H1 (cell line): ENCODE data around the gene ALDH1A3. TPM values are rescaled to one million over a fixed set of nuclear protein-coding genes. Genes with fewer than 3 reads are reported as not detected.

Source experiments
- CTCF ChIA-PET: fragments of 300-600 bp; sonication (Branson Sonifier 250); formaldehyde crosslinking; loops from one replicate; lab custom pipeline; 2021; ENCODE audit not compliant: partially characterized antibody; lab: Charles Lee
- POLR2A ChIA-PET: fragments of 300-600 bp; sonication (Branson Sonifier 250); formaldehyde crosslinking; loops from one replicate; lab custom pipeline; 2021; ENCODE audit warnings: inconsistent platforms; ENCODE audit not compliant: partially characterized antibody; lab: Charles Lee
- DNase-seq, 2 experiments: peaks; one replicate each; pipeline versions ENCODE4 v3.0.0 to v3.0.0-alpha.2; 2010 to 2022; ENCODE audit warnings: low spot score in 2 of 2, low read depth in 1 of 2, mixed read lengths in 1 of 2
- FAIRE-seq: peaks from 2 replicates; lab custom pipeline; 2011; peaks lifted over from hg19 to GRCh38; lab: Jason Lieb, UNC
- H2AFZ ChIP-seq: 2 replicates; pipeline ENCODE4 v1.8.1; 2012; ENCODE audit warnings: low read length, inconsistent platforms
- H2AK5ac ChIP-seq: 2 replicates; pipeline ENCODE4 v1.6.1; 2013; ENCODE audit warnings: low read depth, low read length
- H2BK120ac ChIP-seq: replicated peaks from 2 replicates; pipeline ENCODE3; 2013; ENCODE audit warnings: low read depth, low read length, inconsistent platforms
- H2BK12ac ChIP-seq: 2 replicates; pipeline ENCODE4 v1.6.1; 2013; ENCODE audit warnings: low read depth, low read length
- H2BK15ac ChIP-seq: 2 replicates; pipeline ENCODE4 v1.6.1; 2013; ENCODE audit warnings: low read length
- H2BK20ac ChIP-seq: 2 replicates; pipeline ENCODE4 v1.6.1; 2013; ENCODE audit warnings: low read length
- H2BK5ac ChIP-seq: 2 replicates; pipeline ENCODE4 v1.6.1; 2013; ENCODE audit warnings: low read depth, low read length
- H3K14ac ChIP-seq: 2 replicates; pipeline ENCODE4 v1.6.1; 2013; ENCODE audit warnings: inconsistent platforms; ENCODE audit not compliant: insufficient read length
- H3K18ac ChIP-seq: 2 replicates; pipeline ENCODE4 v1.6.1; 2013; ENCODE audit warnings: low read length; ENCODE audit errors: extremely low read depth
- H3K23ac ChIP-seq: 2 replicates; pipeline ENCODE4 v1.6.1; 2013; ENCODE audit warnings: inconsistent platforms; ENCODE audit not compliant: insufficient read length
- H3K23me2 ChIP-seq: 2 replicates; pipeline ENCODE4 v1.6.1; 2013; ENCODE audit warnings: low read depth, low read length
- H3K27ac ChIP-seq: 2 replicates; pipeline ENCODE4 v1.6.1; 2011; ENCODE audit warnings: low read depth, low read length, inconsistent platforms
- H3K27me3 ChIP-seq, 4 experiments: replicated peaks in 1 of 4; 1 replicate in 1 of 4; 2 replicates in 3 of 4; pipeline versions ENCODE4 v1.6.1 to v1.8.1; 2011 to 2013; ENCODE audit warnings: low read length in 3 of 4, mild to moderate bottlenecking in 3 of 4, inconsistent platforms in 2 of 4, mixed read lengths in 2 of 4, moderate library complexity in 1 of 4; ENCODE audit not compliant: control insufficient read depth in 3 of 4, insufficient read depth in 3 of 4; ENCODE audit errors: extremely low read depth in 1 of 4
- H3K36me3 ChIP-seq, 4 experiments: 2 replicates each; pipeline versions ENCODE4 v1.6.1 to v1.8.1; 2011 to 2013; ENCODE audit warnings: mild to moderate bottlenecking in 4 of 4, low read length in 3 of 4, moderate library complexity in 2 of 4, control low read depth in 1 of 4, inconsistent platforms in 1 of 4; ENCODE audit not compliant: insufficient read depth in 4 of 4, control insufficient read depth in 2 of 4
- H3K4ac ChIP-seq: replicated peaks from 2 replicates; pipeline ENCODE3; 2013; ENCODE audit warnings: low read length, low read depth, mixed read lengths, inconsistent platforms; ENCODE audit not compliant: insufficient read length
- H3K4me1 ChIP-seq, 4 experiments: replicated peaks in 1 of 4; 1 replicate in 1 of 4; 2 replicates in 3 of 4; pipeline versions ENCODE4 v1.6.1 to v1.8.1; 2011 to 2013; ENCODE audit warnings: low read length in 3 of 4, inconsistent platforms in 2 of 4, mixed read lengths in 1 of 4; ENCODE audit not compliant: insufficient read depth in 4 of 4, control insufficient read depth in 3 of 4
- H3K4me2 ChIP-seq, 2 experiments: 2 replicates each; pipeline versions ENCODE4 v1.6.1 to v1.8.1; 2011 to 2013; ENCODE audit warnings: low read depth in 2 of 2, low read length in 2 of 2, control low read depth in 1 of 2, inconsistent platforms in 1 of 2, mild to moderate bottlenecking in 1 of 2; ENCODE audit not compliant: insufficient read depth in 1 of 2
- H3K4me3 ChIP-seq, 4 experiments: fragments of 200-600, 300-600 bp in 1 of 4; sonication (generic), shearing (Covaris generic), sonication (Bioruptor Twin) in 1 of 4; 2 replicates each; pipeline versions ENCODE4 v1.5.1 to v1.8.1; 2011 to 2016; ENCODE audit warnings: low read length in 4 of 4, low read depth in 3 of 4, control low read depth in 2 of 4, inconsistent platforms in 2 of 4, mild to moderate bottlenecking in 2 of 4, mixed read lengths in 1 of 4, moderate library complexity in 1 of 4; ENCODE audit not compliant: insufficient read depth in 2 of 4; ENCODE audit errors: extremely low read depth in 1 of 4
- H3K56ac ChIP-seq: replicated peaks from 2 replicates; pipeline ENCODE3; 2013; ENCODE audit warnings: low read depth, mild to moderate bottlenecking, mixed read lengths, low read length, inconsistent platforms; ENCODE audit not compliant: insufficient read length
- H3K79me1 ChIP-seq: 2 replicates; pipeline ENCODE4 v1.6.1; 2013; ENCODE audit warnings: low read depth, low read length, control low read depth
- H3K79me2 ChIP-seq, 2 experiments: 2 replicates each; pipeline versions ENCODE4 v1.6.1 to v1.8.1; 2012 to 2013; ENCODE audit warnings: low read length in 2 of 2, mild to moderate bottlenecking in 2 of 2, inconsistent platforms in 1 of 2; ENCODE audit not compliant: insufficient read depth in 2 of 2, control insufficient read depth in 1 of 2
- H3K9ac ChIP-seq, 4 experiments: replicated peaks in 1 of 4; 1 replicate in 1 of 4; 2 replicates in 3 of 4; pipeline versions ENCODE4 v1.6.1 to v1.8.1; 2011 to 2013; ENCODE audit warnings: low read depth in 3 of 4, low read length in 3 of 4, control low read depth in 2 of 4, mild to moderate bottlenecking in 2 of 4, moderate library complexity in 2 of 4, inconsistent platforms in 1 of 4; ENCODE audit errors: extremely low read depth in 1 of 4
- H3K9me3 ChIP-seq, 2 experiments: 2 replicates each; pipeline versions ENCODE4 v1.6.1 to v1.8.1; 2012 to 2013; ENCODE audit warnings: mild to moderate bottlenecking in 2 of 2, moderate library complexity in 2 of 2, control low read depth in 1 of 2, inconsistent platforms in 1 of 2, low read depth in 1 of 2, low read length in 1 of 2, mixed read lengths in 1 of 2; ENCODE audit not compliant: insufficient read depth in 2 of 2
- H4K20me1 ChIP-seq, 2 experiments: replicated peaks in 1 of 2; 2 replicates each; pipeline versions ENCODE3 to v1.8.1; 2011 to 2013; ENCODE audit warnings: inconsistent platforms in 2 of 2, low read length in 2 of 2, mild to moderate bottlenecking in 1 of 2; ENCODE audit not compliant: insufficient read depth in 2 of 2, control insufficient read depth in 1 of 2
- H4K5ac ChIP-seq: 2 replicates; pipeline ENCODE4 v1.6.1; 2013; ENCODE audit warnings: low read length, low read depth, mixed read lengths, inconsistent platforms; ENCODE audit not compliant: insufficient read length
- H4K8ac ChIP-seq: 2 replicates; pipeline ENCODE4 v1.8.0; 2013; ENCODE audit warnings: mild to moderate bottlenecking, moderate library complexity, low read length, inconsistent platforms; ENCODE audit not compliant: insufficient read depth; ENCODE audit errors: extremely low read depth
- H4K91ac ChIP-seq: replicated peaks from 2 replicates; pipeline ENCODE3; 2013; ENCODE audit warnings: low read length, mixed read lengths, inconsistent platforms; ENCODE audit not compliant: insufficient read length
- ATF2 ChIP-seq: IDR thresholded peaks from 2 replicates; pipeline ENCODE4 v1.6.1; 2012; ENCODE audit warnings: low read length, inconsistent platforms
- BRCA1 ChIP-seq: IDR thresholded peaks from 2 replicates; pipeline ENCODE4 v1.6.1; 2012; ENCODE audit warnings: low read depth, low read length, improper control_type of control experiment
- CHD2 ChIP-seq: IDR thresholded peaks from 2 replicates; pipeline ENCODE4 v1.6.1; 2012; ENCODE audit warnings: low read length, improper control_type of control experiment
- CREB1 ChIP-seq: IDR thresholded peaks from 2 replicates; pipeline ENCODE4 v1.6.1; 2012; ENCODE audit warnings: inconsistent platforms
- EGR1 ChIP-seq: IDR thresholded peaks from 2 replicates; pipeline ENCODE4 v1.6.1; 2011; ENCODE audit warnings: low read depth, low read length, borderline replicate concordance
- HDAC2 ChIP-seq, 2 experiments: fragments of 300-600 bp in 1 of 2; sonication (generic) in 1 of 2; IDR thresholded peaks; 2 replicates each; pipeline ENCODE4 v1.6.1; 2011 to 2012; ENCODE audit warnings: low read depth in 2 of 2, low read length in 2 of 2, mild to moderate bottlenecking in 2 of 2, moderate library complexity in 2 of 2, borderline replicate concordance in 1 of 2, inconsistent platforms in 1 of 2
- JUN ChIP-seq: IDR thresholded peaks from 2 replicates; pipeline ENCODE4 v1.6.1; 2011; ENCODE audit warnings: low read depth, mild to moderate bottlenecking, improper control_type of control experiment, low read length
- NRF1 ChIP-seq: IDR thresholded peaks from 2 replicates; pipeline ENCODE4 v1.6.1; 2011; ENCODE audit warnings: mild to moderate bottlenecking, low read depth, low read length, improper control_type of control experiment
- SAP30 ChIP-seq: fragments of 300-600 bp; sonication (generic); IDR thresholded peaks from 2 replicates; pipeline ENCODE4 v1.7.1; 2012; ENCODE audit warnings: low read length, moderate library complexity, mild to moderate bottlenecking, inconsistent platforms; ENCODE audit not compliant: insufficient read depth, insufficient replicate concordance
- SP1 ChIP-seq: IDR thresholded peaks from 2 replicates; pipeline ENCODE4 v1.6.1; 2011; ENCODE audit warnings: low read depth, low read length
- TAF7 ChIP-seq: optimal IDR thresholded peaks from 2 replicates; pipeline ENCODE3; 2011; ENCODE audit warnings: low read depth, mild to moderate bottlenecking, inconsistent platforms, low read length, moderate library complexity, borderline replicate concordance
- WGBS, 2 experiments: shearing (Covaris generic) in 1 of 2; methylation state at CpG; one replicate each; pipeline versions ENCODE4 v1.1.6 to v1.1.7; 2013 to 2015; ENCODE audit warnings: low lambda C conversion rate in 2 of 2, mixed read lengths in 2 of 2, inconsistent platforms in 1 of 2, low coverage in 1 of 2, missing lambda C conversion rate in 1 of 2; ENCODE audit not compliant: insufficient replicate concordance in 2 of 2, insufficient coverage in 1 of 2, insufficient read length in 1 of 2; ENCODE audit errors: extremely low coverage in 1 of 2, missing lambda C conversion rate in 1 of 2; 5-methylcytosine and 5-hydroxymethylcytosine counted together
- polyA plus RNA-seq, 7 experiments: library from polyadenylated mRNA; depleted of rRNA in 3 of 7; stranded (reverse) in 5 of 7; unstranded in 2 of 7; fragments of >200 nt in 5 of 7; fragments of 200-250 nt in 2 of 7; gene quantifications; 1 replicate in 5 of 7; 2 replicates in 1 of 7; 4 replicates in 1 of 7; pipeline versions ENCODE4 v1.2.1 to v1.2.3, GENCODE V29; 2011 to 2013; ENCODE audit warnings: missing spikeins in 2 of 7, mixed read lengths in 2 of 7
- total RNA-seq: library from RNA; stranded (reverse); fragmentation: NEBNext Ultra II Directional; extraction: Animal tissue kit (Norgen Biotek cat#: 25700); gene quantifications from 2 replicates; pipeline ENCODE4 v1.2.1, GENCODE V29; 2021

ALDH1A3 gene
- total and polyA plus RNA-seq, 2 of the 8 experiments (the other 6 are each of a cell fraction or from before 2014, with no cell fraction given) = 2.2 to 5.5 TPM

- no peaks in the 10 kb centered on the region for H3K36me3 ChIP-seq
- H2BK20ac ChIP-seq = no peak overlapping the region
- no peak overlapping the region for H3K56ac ChIP-seq
- ChIA-PET CTCF (interaction anchor here (0.7 to 13.4 kb wide), 7 partner anchors 8 to 106 kb away, joined by 3 to 150 read pairs (median 5); partner anchors contain the start of gene LRRK1), POLR2A (no interaction called here)
- no peak overlapping the region for H3K4me2 ChIP-seq
- DNase-seq (no peak), FAIRE-seq (no peak)
- no peak overlapping the region for H2AFZ ChIP-seq
- H3K18ac ChIP-seq = no peak overlapping the region
- H4K91ac ChIP-seq = no peak overlapping the region
- peaks cover 0 to 10% (median 3%) of the 10 kb centered on the region in 4 experiments; a peak in 5 of 7 replicates for H3K4me1 ChIP-seq
- no peaks in the 10 kb centered on the region for H3K23me2 ChIP-seq
- H2AK5ac ChIP-seq = no peak overlapping the region
- H2BK120ac ChIP-seq = no peak overlapping the region
- H3K9me3 ChIP-seq = no peaks in the 10 kb centered on the region
- H2BK15ac ChIP-seq = no peak overlapping the region
- H3K4ac ChIP-seq = no peak overlapping the region
- no peak overlapping the region for H3K9ac ChIP-seq
- H3K14ac ChIP-seq = no peak overlapping the region
- H3K79me1 ChIP-seq = no peaks in the 10 kb centered on the region
- no peaks in the 10 kb centered on the region for H4K20me1 ChIP-seq
- H3K4me3 ChIP-seq = no peak overlapping the region
- whole genome bisulfite sequencing, 2 experiments = 88% methylated on average over 14 of the region's 14 CpGs; no CpG with 5 or more reads in 1 of the 2 experiments
- no peaks in the 10 kb centered on the region for H3K27me3 ChIP-seq
- no peak overlapping the region for H3K27ac ChIP-seq
- H4K5ac ChIP-seq = no peak overlapping the region
- no peak overlapping the region for H4K8ac ChIP-seq
- no peak overlapping the region for H2BK5ac ChIP-seq
- H2BK12ac ChIP-seq = no peak overlapping the region
- H3K23ac ChIP-seq = no peak overlapping the region
- no peaks in the 10 kb centered on the region for H3K79me2 ChIP-seq
- TF ChIP-seq BRCA1 (no peak), SP1 (no peak), NRF1 (no peak), HDAC2 (IDR thresholded peaks at IDR 0.05; ENCODE audit: borderline replicate concordance in 1 of 2, low read depth in 2 of 2, low read length in 2 of 2) (no peak), SAP30 (no peak), EGR1 (no peak), TAF7 (no peak), JUN (no peak), CHD2 (no peak), CREB1 (no peak), ATF2 (no peak)
Measured at GRCh38 chr15:100901702-100902435, 22.2 kb downstream of the ALDH1A3 start.
